ENCODE data around the gene ZNF804B. TPM values are rescaled to one million over a fixed set of nuclear protein-coding genes. Genes with fewer than 3 reads are reported as not detected.

ZNF804B gene
- total RNA-seq, 4 donors from 2014 or later, result not detected

- DNase-seq, result no peak
- intact Hi-C loops (cut with DNase I), result no loop called here
- TF ChIP-seq CTCF (IDR thresholded peaks at IDR 0.05) (no peak), POLR2A (IDR thresholded peaks at IDR 0.05) (no peak)
- no peak overlapping the region for H3K27ac ChIP-seq
- no peak overlapping the region for H3K4me3 ChIP-seq
- H3K9me3 ChIP-seq, result no peaks in the 10 kb centered on the region
- 19 to 50% methylated on average over 1 of the region's 1 CpG for WGBS, 2 donors
- H3K27me3 ChIP-seq, result no peaks in the 10 kb centered on the region
- H3K36me3 ChIP-seq, result no peaks in the 10 kb centered on the region
- H3K4me1 ChIP-seq, result no peaks in the 10 kb centered on the region
These were observed 597.6 kb downstream of the ZNF804B start for GRCh38 chr7:89357121-89357520.

GRCh38 chr7:89377219-89377618 is 617.7 kb downstream of the ZNF804B start:
- Histone ChIP-seq H3K9me3 (peaks cover 0 to 2% (median 0%) of the 10 kb centered on the region in 3 donors), H3K27me3 (no peaks in the 10 kb centered on the region), H3K4me3 (no peak overlapping the region), H3K27ac (no peak overlapping the region), H3K4me1 (no peaks in the 10 kb centered on the region), H3K36me3 (no peaks in the 10 kb centered on the region)
- TF ChIP-seq CTCF (IDR thresholded peaks at IDR 0.05) (no peak), POLR2A (IDR thresholded peaks at IDR 0.05) (no peak)
- intact Hi-C loops (cut with DNase I), result no loop called here
- 58 to 82% methylated on average over 3 of the region's 3 CpGs for WGBS, 2 donors
- no peak for DNase-seq

- DNase-seq, result no peak
- Histone ChIP-seq H3K4me3 (no peak overlapping the region), H3K36me3 (no peaks in the 10 kb centered on the region), H3K4me1 (no peaks in the 10 kb centered on the region), H3K27me3 (no peaks in the 10 kb centered on the region), H3K9me3 (no peaks in the 10 kb centered on the region), H3K27ac (no peak overlapping the region)
- 73 to 77% methylated on average over 1 of the region's 1 CpG for WGBS, 2 donors
- intact Hi-C loops (cut with DNase I), result no loop called here
- TF ChIP-seq POLR2A (IDR thresholded peaks at IDR 0.05) (no peak), CTCF (IDR thresholded peaks at IDR 0.05) (no peak)
These were observed 625.9 kb downstream of the ZNF804B start for GRCh38 chr7:89385411-89385810.

Small RNAs within 50 kb of the gene (small RNA-seq; reads per million reads assigned to genes)
- 0 reads per million in 4 donors for gene AC002127.1

Other genes with a start within 250 kb of the ZNF804B start
- not detected for gene TEX47, start 36.0 kb downstream of the ZNF804B start, total RNA-seq

Measured in esophagus squamous epithelium (tissue), 5 donors.